ENCODE results near the gene FADS2. TPM values are rescaled to one million over a fixed set of nuclear protein-coding genes. Genes with fewer than 3 reads are reported as not detected.
A peak's percentile ranks its signal among the peaks of the same experiment; 100 is the strongest.

The FADS2 gene
- total and polyA plus RNA-seq, 2 of the 13 experiments (the other 11 are each of a cell fraction or from before 2014, with no cell fraction given) = 90.1 to 124 TPM

DNA sequence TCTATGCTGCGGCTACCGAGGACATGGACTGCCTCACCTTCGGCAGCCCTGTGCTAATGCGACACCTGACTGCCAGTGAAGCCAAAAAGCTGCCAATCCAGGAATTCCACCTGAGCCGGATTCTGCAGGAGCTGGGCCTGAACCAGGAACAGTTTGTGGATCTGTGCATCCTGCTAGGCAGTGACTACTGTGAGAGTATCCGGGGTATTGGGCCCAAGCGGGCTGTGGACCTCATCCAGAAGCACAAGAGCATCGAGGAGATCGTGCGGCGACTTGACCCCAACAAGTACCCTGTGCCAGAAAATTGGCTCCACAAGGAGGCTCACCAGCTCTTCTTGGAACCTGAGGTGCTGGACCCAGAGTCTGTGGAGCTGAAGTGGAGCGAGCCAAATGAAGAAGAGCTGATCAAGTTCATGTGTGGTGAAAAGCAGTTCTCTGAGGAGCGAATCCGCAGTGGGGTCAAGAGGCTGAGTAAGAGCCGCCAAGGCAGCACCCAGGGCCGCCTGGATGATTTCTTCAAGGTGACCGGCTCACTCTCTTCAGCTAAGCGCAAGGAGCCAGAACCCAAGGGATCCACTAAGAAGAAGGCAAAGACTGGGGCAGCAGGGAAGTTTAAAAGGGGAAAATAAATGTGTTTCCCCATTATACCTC is 32.1 kb upstream of the FADS2 start:
- 98% methylated on average over 13 of the region's 18 CpGs for WGBS (ENCODE audit: low lambda C conversion rate)
- intact Hi-C loops (cut with micrococcal nuclease; ENCODE audit: unreplicated experiment) = loop anchor here (2.0 kb wide), 2 partner anchors 103 to 151 kb away; no protein-coding TSS in a partner anchor
- ATAC-seq = no peak
- 0 out of 4 replicates have a peak, but pooled peaks of 1 of the 2 experiments have one; percentile 23 for TF ChIP-seq POLR2A (IDR thresholded peaks at IDR 0.05; ENCODE audit: insufficient read depth in 1 of 2, low read depth in 2 of 2, low read length in 2 of 2)
- TF ChIP-seq, protein P1, sequence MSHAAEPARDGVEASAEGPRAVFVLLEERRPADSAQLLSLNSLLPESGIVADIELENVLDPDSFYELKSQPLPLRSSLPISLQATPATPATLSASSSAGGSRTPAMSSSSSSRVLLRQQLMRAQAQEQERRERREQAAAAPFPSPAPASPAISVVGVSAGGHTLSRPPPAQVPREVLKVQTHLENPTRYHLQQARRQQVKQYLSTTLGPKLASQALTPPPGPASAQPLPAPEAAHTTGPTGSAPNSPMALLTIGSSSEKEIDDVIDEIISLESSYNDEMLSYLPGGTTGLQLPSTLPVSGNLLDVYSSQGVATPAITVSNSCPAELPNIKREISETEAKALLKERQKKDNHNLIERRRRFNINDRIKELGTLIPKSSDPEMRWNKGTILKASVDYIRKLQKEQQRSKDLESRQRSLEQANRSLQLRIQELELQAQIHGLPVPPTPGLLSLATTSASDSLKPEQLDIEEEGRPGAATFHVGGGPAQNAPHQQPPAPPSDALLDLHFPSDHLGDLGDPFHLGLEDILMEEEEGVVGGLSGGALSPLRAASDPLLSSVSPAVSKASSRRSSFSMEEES (CRISPR knock-in tag; IDR thresholded peaks at IDR 0.05) = no peak
- Histone ChIP-seq H3K4me1 (ENCODE audit: insufficient read depth, low read length) (peaks cover 47% of the 10 kb centered on the region), H3K79me2 (ENCODE audit: insufficient read depth, low read length) (peaks cover 50% of the 10 kb centered on the region), H4K20me1 (ENCODE audit: insufficient read depth, low read length) (no peaks in the 10 kb centered on the region; the same call in 1 of the 2 replicates), H3K9ac (ENCODE audit: insufficient read depth, low read depth, low read length) (no peak overlapping the region), H3K36me3 (replicated peaks in 1 of 2; ENCODE audit: control insufficient read depth in 1 of 2, insufficient read depth in 2 of 2, low read length in 2 of 2) (peaks cover 7 to 27% of the 10 kb centered on the region in 2 experiments; a peak in 3 of 5 replicates), H3K27me3 (ENCODE audit: control insufficient read depth in 1 of 2, insufficient read depth in 2 of 2, low read length in 2 of 2) (no peaks in the 10 kb centered on the region; a peak in 1 of 5 replicates), H3K4me2 (ENCODE audit: low read depth, low read length) (no peak overlapping the region), H3K27ac (ENCODE audit: extremely low read length, insufficient read depth, low read length) (no peak overlapping the region), H3K4me3 (replicated peaks in 1 of 3; ENCODE audit: insufficient read depth in 1 of 3, low read depth in 2 of 3, low read length in 3 of 3) (no peak overlapping the region), H3K9me3 (ENCODE audit: low read length) (no peaks in the 10 kb centered on the region), H2AFZ (ENCODE audit: low read length) (no peak overlapping the region)
- CTCF ChIA-PET (ENCODE audit: low intra/inter-chr PET ratio, low total read pairs) = interaction anchor here (1.6 kb wide), 1 partner anchor 33 kb away, joined by 7 read pairs; the partner anchor contains the start of gene FADS2
- TSS peak; percentile 2 for BruUV-seq (replicated peaks)
- FAIRE-seq = no peak
- DNase-seq (ENCODE audit: low spot score) = no peak
- POLR2A ChIA-PET = interaction anchor here (3.2 kb wide), 1 partner anchor 19 kb away, joined by 28 read pairs; no protein-coding TSS in a partner anchor
- in situ Hi-C loops (cut with HindIII; ENCODE audit: extremely low pct_ligation_motif_present, low pct_unique_long_range_greater_than_20kb) = loop anchor here (10.0 kb wide), 1 partner anchor 289 kb away; no protein-coding TSS in a partner anchor

DNA sequence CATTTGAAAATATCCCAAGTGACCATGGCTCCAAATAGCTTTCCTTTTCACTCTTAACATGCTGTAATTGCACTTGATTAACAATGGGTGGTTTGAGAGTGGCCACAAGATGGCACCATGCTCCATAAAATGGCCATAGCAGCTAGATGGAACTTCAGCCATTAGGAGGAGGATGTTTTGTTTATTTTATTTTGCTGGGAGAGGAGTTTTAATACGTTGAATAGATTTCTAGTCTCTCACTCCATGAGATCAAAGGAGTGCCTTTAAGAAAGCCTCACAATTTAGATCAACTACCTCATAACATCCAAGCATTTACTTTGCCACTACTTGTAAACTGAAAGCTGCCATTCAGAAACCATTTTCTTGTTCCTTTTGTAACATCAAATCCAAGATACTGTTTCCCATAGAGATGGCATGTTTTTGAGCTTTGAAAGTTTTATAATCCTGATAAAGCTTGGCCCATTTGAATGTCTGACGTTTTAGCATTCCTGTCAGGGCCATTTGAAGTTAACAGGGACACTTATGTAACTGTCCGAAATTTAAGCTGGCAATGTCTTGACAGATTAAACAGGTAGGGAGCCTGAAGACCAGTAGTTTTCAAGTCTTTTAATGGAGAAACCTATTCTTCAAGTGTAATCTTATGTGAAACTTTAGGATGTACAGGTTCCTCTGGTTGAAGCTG is 30.7 kb upstream of the FADS2 start:
- peak; percentile 85 for FAIRE-seq
- peak; percentile 13; the same call in 1 of the 3 replicates for ATAC-seq
- TF ChIP-seq IKZF4 (CRISPR knock-in tag; IDR thresholded peaks at IDR 0.05; ENCODE audit: borderline replicate concordance, low read depth, not compliant biosample characterization) (no peak), STAG1 (CRISPR knock-in tag; IDR thresholded peaks at IDR 0.05) (peak; percentile 83), YY1 (IDR thresholded peaks at IDR 0.05; ENCODE audit: insufficient read depth, insufficient replicate concordance, low read depth, low read length) (peak; percentile 35), CAMTA2 (CRISPR knock-in tag; IDR thresholded peaks at IDR 0.05; ENCODE audit: borderline replicate concordance) (no peak), PPARG (CRISPR knock-in tag; conservative IDR thresholded peaks at IDR 0.05) (0 out of 2 replicates have a peak, but pooled peaks have one; percentile 16), ZNF614 (CRISPR knock-in tag; IDR thresholded peaks at IDR 0.05; ENCODE audit: borderline replicate concordance) (0 out of 2 replicates have a peak, but pooled peaks have one; percentile 18), NCOA2 (CRISPR knock-in tag; IDR thresholded peaks at IDR 0.05) (peak; percentile 7; the same call in 1 of the 2 replicates)
- TF ChIP-seq, protein P2, sequence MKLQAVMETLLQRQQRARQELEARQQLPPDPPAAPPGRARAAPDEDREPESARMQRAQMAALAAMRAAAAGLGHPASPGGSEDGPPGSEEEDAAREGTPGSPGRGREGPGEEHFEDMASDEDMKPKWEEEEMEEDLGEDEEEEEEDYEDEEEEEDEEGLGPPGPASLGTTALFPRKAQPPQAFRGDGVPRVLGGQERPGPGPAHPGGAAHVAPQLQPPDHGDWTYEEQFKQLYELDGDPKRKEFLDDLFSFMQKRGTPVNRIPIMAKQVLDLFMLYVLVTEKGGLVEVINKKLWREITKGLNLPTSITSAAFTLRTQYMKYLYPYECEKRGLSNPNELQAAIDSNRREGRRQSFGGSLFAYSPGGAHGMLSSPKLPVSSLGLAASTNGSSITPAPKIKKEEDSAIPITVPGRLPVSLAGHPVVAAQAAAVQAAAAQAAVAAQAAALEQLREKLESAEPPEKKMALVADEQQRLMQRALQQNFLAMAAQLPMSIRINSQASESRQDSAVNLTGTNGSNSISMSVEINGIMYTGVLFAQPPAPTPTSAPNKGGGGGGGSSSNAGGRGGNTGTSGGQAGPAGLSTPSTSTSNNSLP (IDR thresholded peaks at IDR 0.05; ENCODE audit: low read depth, low read length) = peak; percentile 85

More for the DNA sequence above, 30.7 kb upstream of the FADS2 start:
- H4K20me1 ChIP-seq (ENCODE audit: insufficient read depth, low read length) = no peaks in the 10 kb centered on the region; the same call in 1 of the 2 replicates
- intact Hi-C loops (cut with micrococcal nuclease; ENCODE audit: unreplicated experiment) = loop anchor here (1.0 to 2.0 kb wide), 4 partner anchors 19 to 311 kb away; no protein-coding TSS in a partner anchor
- no peaks in the 10 kb centered on the region for H3K9me3 ChIP-seq (ENCODE audit: low read length)
- no peak overlapping the region for H3K9ac ChIP-seq (ENCODE audit: insufficient read depth, low read depth, low read length)
- POLR2A ChIA-PET = interaction anchor here (0.9 to 3.2 kb wide), 4 partner anchors 17 to 176 kb away, joined by 4 to 28 read pairs (median 4); partner anchors contain the start of genes FADS1 and FTH1
- no peaks in the 10 kb centered on the region; a peak in 1 of 5 replicates for H3K27me3 ChIP-seq (ENCODE audit: control insufficient read depth in 1 of 2, insufficient read depth in 2 of 2, low read length in 2 of 2)
- peaks cover 8 to 31% of the 10 kb centered on the region in 2 experiments for H3K36me3 ChIP-seq (replicated peaks in 1 of 2; ENCODE audit: control insufficient read depth in 1 of 2, insufficient read depth in 2 of 2, low read length in 2 of 2)
- peak; percentile 78 for DNase-seq (ENCODE audit: low spot score)
- WGBS (ENCODE audit: low lambda C conversion rate) = 74% methylated on average over 3 of the region's 3 CpGs
- no peak overlapping the region for H3K4me2 ChIP-seq (ENCODE audit: low read depth, low read length)
- CTCF ChIA-PET (ENCODE audit: low intra/inter-chr PET ratio, low total read pairs) = interaction anchor here (0.8 to 2.2 kb wide), 10 partner anchors 19 to 310 kb away, joined by 3 to 7 read pairs (median 4); partner anchors contain the start of genes FADS1 and FADS2
- peak overlapping the region; percentile 5 for H3K27ac ChIP-seq (ENCODE audit: extremely low read length, insufficient read depth, low read length)
- H3K4me1 ChIP-seq (ENCODE audit: insufficient read depth, low read length) = peaks cover 40% of the 10 kb centered on the region
- no peak overlapping the region for H2AFZ ChIP-seq (ENCODE audit: low read length)
- no peak overlapping the region for H3K4me3 ChIP-seq (replicated peaks in 1 of 3; ENCODE audit: insufficient read depth in 1 of 3, low read depth in 2 of 3, low read length in 3 of 3)
- BruUV-seq (replicated peaks) = no TSS peak
- peaks cover 37% of the 10 kb centered on the region for H3K79me2 ChIP-seq (ENCODE audit: insufficient read depth, low read length)
- in situ Hi-C loops (cut with HindIII; ENCODE audit: extremely low pct_ligation_motif_present, low pct_unique_long_range_greater_than_20kb) = loop anchor here (10.0 kb wide), 1 partner anchor 287 kb away; no protein-coding TSS in a partner anchor

Measured in HepG2 (cell line).